HL-60/S4 (cell line): ENCODE data around the gene TPPP.
"Not testable (repeated sequence)": the region's sequence is repeated elsewhere in the genome, so short reads cannot be mapped to it uniquely, and the experiment has no call there.

Source experiments
- in situ Hi-C: fragments of 300-500 bp; cut with MboI; formaldehyde crosslinking; loops from 2 replicates; pipeline ENCODE4 v1.14.3; 2022; ENCODE audit warnings: low sequenced_read_pairs

Gene TPPP

DNA sequence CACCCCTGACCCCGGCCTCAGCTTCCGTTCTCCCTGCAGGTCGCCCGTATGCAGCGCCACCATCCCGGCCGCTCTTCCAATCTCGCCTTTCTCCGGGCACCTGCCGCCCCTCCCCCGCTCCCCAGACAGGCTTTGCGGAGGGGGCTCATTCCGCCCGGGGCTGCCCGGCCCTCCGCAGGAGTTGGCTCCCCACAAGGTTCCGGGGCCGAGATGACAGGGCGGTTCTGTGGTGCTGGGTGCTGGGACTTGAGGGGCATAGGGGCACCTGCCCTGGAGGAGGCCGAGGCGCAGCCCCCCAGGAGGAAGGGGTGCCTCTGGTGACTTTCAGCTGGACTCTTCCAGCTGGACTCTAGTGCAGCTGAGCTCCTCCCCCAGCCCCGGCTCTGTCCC is 885 bp upstream of the TPPP start:
- in situ Hi-C loops = not testable (repeated sequence)

DNA sequence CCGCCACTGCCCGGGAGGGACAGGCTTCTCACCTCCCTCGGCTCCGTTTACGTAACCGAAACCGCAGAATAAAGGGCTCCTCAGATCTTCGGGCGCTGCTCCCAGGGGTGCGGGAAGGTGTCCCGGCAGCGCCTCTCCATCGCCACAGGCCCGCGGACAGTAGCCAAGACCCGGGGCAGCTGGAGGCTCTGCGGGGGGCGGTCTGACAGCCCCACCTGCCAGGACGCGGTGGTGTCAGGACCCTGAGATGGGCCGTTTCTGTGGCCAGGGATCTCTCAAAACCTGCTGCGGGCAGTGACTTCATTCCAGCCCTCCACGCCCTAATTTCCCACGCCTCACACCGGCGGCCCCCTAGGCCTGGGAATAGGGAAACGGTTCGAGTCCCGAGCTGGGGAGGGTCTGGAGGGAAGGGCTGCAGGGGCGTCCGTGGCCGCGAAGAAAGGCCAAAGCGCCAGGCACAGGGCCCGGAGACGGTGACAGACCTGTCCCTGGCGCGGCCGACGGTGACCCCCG is 567 bp downstream of the TPPP start:
- in situ Hi-C loops = not testable (repeated sequence)

DNA sequence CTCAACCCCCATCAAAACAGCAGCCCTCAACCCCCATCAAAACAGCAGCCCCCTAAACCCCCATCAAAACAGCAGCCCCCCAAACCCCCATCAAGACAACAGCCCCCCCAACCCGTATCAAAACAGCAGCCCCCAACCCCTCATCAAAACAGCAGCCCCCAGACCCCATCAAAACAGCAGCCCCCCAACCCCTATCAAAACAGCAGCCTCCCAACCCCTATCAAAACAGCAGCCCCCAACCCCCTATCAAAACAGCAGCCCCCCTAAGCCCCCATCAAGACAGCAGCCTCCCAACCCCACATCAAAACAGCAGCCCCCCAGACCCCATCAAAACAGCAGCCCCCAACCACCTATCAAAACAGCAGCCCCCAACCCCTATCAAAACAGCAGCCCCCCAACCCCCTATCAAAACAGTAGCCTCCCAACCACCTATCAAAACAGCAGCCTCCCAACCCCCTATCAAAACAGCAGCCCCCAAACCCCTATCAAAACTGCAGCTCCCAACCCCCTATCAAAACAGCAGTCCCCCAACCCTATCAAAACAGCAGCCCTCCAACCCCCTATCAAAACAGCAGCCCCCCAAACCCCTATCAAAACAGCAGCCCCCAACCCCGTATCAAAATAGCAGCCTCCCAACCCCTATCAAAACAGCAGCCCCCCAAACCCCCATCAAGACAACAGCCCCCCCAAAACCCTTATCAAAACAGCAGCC is 1.2 kb downstream of the TPPP start:
- in situ Hi-C loops = no loop called here

DNA sequence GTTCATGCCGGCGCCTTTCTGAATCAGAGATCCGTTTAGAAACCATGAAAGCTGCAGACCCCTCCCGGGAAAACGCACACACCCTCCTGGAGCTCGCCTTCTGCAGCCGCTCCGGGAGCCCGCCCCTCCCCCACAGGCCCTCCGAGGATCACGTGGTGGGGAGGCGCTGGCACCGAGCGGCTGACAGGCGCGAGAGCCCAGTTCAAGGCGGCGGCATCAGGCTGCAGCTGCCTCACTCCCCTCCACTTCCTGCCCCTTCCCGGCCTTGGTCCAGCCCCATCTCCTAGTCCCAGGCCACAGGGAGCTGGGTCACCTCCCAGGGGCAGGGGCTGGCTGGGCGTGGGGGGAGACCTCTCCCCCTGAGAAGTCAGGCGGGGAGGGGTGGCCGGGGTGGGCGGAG is 2.1 kb downstream of the TPPP start:
- in situ Hi-C loops = not testable (repeated sequence)

DNA sequence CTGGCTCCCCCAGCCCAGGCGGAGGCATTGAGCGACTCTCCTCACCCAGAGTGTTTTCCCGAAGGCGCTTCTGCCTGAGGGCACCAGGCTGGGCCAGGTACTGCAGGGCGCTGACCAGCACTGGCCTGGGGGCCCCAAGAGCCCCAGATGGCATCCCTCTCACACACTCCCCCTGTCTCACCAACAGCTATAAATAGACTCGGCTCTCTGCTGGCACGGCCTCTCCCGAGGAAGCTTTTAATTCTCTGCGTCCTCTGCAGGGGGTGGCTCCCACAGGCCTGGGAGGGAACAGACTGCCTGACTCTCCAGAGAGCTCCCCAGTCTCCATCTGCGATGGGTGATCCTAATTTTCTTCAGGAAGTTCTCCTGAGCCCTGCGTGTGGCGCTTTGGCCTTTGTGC is 2.9 kb downstream of the TPPP start:
- in situ Hi-C loops = not testable (repeated sequence)

DNA sequence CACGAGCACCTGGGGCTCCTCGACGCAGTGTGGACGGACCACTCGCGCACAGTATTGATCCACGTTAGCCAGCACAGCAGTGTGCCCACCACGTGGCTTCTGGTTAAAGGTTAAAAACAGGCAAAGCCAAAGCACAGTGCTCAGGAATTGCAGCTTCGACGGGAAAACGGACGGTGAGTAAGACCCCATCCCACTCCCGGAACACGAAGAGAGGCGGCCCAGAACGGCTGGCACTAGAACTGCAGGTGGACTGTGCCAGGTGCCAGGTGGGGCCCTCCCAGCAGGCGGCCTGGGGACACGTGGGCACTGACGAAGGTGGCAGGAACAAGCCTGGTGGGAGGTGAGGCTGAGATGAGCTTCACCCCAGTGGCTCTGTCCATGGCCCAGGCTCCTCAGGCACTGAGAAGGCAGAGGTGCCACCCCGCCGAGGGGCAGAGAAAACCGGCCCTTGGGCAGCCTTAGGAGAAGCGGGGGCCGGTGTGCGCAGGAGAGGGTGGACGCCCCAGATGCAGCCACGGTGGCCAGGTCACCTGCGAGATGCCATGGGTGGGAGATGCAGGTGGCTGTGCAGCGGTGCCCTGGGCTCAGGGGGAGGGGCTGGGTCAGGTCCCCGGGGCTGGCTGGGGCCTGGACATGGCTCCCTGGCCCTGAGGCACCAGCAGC is 4.7 kb downstream of the TPPP start:
- in situ Hi-C loops = not testable (repeated sequence)

DNA sequence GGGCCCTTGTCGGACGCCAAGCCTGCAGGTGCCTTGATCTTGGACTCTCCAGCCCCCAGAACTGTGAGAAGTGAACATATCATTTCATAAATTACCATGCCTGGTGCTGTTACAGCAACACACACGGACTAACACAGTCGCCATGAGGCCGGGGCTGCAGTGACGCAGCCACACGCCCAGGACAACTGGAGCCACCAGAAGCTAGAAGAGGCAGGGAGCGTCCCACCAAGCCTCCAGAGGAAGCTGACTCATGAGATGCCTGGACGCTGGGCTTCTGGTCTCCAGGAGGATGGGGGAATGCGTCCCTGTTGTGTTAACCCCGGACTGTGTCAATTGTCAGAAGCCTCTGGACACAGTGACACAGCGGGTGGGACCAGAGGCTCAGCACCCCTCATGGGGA is 6.2 kb downstream of the TPPP start:
- in situ Hi-C loops = not testable (repeated sequence)

DNA sequence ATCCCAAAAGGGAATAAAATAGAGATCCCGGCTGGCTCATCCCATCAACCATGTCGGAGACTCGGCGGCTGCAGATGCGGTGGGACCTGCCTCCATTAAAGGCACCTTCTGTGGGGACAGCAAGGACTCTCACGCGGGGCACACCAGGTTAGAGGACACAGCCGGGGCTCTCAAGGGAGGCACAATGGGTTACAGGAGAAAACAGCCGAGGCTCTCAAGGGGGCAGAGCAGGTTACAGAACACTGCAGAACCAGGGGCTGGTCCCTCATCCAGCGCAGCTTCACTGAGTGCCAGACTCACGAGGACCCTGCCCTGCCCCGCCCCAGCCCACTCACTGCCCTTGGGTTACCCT is 7.0 kb downstream of the TPPP start:
- in situ Hi-C loops = not testable (repeated sequence)

DNA sequence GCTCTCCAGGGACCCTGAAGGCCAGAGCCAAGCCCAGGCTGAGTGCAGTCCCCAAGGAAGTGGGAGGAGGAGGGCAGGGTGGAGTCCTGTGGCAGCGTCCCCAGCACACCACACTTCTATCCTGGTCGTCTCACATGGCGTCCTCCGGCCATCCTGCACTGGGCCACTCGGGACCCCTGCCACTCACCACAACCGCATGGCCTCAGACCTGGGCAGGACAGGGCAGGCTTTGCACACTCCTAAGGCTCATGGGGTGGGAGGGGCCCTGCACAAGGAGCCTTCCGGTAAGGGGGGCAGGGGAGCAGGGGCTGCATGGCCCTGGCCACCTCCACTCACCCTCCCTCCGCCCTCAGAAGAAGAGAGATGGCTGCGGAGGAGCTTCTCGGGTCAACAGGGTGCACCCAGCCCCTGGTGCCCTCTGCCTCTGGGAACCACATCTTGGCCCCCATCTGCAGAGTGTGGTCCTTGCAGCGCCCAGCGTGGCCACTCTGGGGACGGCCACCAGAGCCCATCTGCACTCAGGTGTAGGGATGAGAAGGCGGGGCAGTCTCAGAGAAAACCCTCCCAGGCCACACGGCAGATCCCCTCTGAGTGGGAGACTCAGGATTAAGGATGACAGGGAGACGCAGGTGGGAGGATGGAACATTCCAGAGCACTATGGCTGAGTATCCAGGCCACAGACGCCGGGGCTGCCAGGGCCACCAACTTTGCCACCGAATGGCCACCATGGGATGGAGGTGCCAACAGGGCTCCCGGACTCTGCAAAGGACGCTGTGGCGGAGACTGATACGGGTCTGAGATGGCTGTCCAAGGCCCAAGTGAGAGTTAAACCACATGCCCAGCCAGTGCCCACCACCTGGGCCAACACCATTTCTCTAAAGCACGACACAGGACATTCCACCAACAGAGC is 7.6 kb downstream of the TPPP start:
- in situ Hi-C loops = no loop called here

DNA sequence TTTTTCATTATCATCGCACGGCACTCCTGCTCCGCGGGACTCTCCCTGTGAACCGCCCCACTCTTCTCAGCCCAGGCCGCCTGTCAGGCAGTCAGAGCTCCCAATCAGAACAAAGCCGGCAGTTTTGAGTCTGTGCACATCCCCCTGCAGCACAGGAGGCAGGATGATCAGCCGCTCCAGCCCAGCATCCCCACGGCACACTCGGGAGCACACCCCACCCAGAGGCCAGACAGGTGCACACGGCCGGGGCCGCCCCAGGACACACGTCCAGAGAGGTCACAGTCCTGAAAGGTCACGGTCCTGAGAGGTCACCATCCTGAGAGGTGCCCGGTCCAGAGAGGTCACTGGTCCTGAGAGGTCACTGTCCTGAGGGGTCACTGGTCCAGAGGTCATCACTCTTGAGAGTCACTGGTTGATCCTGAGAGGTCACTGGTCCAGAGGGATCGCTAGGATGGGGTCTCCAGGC is 8.4 kb downstream of the TPPP start:
- in situ Hi-C loops = no loop called here

DNA sequence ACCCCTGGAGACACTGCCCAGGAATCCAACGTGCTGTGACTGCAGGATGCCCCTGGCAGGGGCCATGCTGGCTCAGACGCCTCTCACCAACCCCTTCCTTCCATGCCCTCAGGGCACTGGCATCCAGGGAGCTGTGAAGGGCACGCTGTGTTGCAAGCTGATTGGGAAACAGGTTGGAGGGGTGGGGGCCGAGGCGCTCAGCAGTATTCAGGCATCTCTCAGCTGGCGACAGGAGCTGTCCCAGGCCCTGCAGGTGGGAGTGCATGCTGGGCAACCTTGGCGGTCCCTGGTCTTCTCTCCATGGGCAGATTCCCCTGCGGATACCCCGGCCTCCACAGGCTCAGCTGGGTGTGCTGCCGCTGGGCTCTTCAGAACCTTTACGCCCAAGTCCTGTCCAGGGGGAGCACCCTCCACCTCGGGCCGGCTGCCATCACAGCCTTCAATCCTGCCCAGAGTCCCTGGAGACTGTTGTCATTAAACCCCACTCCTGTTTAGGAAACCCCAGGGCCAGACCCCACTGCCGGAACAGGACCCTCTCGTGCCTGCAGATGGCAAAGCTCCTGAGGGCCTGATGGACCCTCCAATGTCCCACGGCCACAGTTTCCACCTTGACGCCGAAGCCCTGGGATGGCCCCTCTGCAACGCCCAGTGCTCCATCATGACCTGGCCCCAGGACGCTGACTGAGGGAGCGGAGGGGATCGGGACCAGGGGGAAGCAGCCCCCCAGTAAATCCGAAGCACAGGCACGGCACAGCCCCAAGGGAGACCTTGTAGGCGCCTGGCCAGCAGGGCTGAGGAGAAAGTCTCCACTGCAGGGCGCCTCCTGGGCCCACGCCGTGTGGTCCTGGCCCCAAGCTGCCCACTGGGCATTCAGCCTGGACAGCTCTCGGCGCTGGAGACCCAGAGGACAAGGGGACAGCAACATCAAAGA is 9.3 kb downstream of the TPPP start:
- in situ Hi-C loops = no loop called here

DNA sequence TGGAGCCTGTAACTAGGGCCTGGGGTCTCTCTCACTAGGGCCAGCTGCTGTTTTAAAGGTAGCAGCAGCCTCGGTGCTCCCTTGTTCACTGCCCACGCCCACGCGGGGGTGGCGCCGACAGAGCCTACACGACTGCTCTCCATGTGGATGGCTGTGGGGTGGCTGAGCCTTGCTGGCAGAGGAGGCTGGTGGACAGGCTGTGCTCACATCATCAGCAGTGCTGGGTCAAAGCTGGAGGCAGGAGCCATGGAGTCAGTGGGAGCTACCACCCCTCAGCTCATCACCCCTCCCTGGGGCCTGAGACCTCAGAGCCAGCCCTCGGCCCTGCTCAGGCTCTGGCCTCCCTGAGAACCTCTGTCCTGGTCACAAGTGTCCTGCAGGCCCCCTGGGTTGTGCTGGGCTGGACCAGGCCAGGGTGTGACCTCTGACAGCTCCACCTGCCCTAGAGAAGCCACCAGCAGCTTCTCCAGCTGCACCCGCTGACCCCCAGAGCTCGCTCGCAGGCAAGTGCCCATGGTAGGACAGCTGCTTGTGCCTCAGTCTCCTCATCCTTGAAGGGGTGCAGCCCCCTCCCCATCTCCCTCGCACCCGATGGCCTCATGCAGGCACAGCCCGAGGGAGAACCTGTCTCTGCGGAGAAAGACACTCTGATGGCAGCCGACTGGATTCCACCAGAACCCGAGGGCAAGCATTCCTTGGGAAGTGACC is 10.3 kb downstream of the TPPP start:
- in situ Hi-C loops = not testable (repeated sequence)

DNA sequence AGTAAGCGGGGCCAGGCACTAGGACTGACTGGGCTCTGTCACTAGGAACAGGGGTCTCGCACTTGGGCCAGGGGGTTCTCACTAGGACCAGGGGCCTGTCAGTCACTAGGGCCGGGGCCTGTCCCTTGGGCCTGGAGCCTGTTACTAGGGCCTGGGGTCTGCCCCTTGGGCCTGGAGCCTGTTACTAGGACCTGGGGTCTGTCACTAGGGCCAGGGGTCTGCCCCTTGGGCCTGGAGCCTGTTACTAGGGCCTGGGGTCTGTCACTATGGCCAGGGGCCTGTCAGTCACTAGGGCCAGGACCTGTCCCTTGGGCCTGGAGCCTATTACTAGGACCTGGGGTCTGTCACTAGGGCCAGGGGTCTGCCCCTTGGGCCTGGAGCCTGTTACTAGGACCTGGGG is 10.9 kb downstream of the TPPP start:
- in situ Hi-C loops = not testable (repeated sequence)

DNA sequence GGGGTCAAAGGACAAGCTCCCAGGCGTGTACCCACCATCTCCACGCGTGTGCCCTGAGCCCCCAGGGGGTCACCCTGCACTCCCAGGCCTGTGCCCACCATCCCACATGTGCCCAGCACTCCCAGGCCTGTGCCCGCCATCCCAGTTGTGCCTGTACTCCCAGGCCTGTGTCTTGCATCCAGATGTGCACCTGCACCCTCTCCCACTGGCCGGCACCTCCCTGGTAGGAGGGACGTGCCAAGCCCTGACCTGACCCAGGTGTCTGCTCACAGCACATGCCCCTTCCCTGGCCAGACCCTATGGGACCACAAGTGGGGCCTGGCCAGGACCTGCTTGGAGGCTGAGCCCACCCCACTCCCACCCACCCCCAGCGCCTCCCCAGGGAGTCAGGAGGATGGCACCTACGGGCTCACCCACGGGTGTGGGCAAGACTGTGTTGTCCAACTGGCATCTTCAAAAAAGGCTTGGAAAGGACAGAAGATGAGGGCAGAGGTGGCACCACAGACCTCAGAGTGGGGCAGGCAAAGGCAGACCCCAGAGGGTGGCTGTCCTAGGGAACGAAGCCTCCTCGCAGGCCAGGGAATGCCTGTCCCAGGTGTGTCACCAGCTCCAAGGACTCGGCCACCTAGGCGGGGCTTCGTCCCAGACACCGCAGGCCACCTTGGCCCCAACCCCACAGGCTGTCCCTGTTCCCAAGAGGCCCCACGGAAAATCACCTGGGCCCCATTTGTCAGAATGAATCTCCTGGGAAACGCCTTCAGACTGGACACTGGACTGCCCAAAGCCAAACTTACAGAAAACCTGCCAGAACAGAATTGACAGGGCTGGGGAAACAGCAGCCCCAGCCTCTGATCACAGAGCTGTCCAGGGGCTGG is 11.6 kb downstream of the TPPP start:
- in situ Hi-C loops = not testable (repeated sequence)

DNA sequence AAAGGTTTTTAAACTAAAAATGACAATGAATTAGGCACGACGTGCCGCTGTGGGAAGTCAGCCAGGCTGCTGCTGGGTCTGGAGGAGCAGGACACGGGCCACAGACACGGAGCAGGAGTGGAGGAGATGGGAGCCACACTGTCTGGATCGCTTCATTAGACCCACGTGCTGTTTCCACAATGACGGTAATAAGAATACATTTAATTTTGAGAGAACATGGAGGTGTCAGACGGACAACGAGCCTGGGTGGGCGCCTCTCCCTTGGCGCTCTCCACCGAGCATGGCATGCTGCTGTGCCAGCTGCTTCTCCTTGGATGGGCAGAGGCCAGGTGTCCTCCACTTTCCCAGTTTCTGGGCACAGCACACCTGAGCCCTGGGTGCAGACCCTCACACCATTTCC is 12.3 kb downstream of the TPPP start:
- in situ Hi-C loops = not testable (repeated sequence)

DNA sequence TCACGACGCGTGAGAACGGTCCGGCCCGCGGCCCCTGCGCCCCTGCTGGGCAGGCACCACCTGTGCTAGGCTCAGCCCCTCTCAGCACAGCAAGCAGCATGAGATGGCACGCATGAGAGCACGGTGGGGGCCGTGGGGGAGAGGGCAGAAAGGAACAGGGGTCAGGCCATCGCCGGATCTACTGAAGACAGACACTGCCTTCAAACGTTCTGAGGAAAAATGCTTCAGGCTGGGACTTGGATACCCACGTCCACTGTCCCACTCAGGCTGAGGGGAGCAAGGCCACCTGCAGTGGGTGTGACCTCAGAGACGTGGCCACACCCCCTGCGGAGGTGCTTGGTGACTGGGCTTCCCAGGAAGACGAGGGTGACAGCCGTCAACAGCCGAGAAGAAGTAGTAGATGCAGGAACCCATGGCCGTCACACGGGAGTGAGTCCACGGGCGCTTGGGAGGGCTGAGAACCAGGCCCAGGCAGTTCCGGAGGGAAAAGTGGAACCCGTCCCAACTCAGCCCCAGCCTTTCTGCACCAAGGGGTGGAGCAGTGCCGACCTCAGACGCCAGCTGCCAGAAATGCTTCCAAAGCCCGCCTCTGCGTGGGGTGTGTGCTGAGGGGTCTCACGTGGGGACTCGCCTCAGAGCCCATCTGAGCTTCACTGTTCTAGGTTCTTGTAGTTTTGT is 12.9 kb downstream of the TPPP start:
- in situ Hi-C loops = not testable (repeated sequence)

DNA sequence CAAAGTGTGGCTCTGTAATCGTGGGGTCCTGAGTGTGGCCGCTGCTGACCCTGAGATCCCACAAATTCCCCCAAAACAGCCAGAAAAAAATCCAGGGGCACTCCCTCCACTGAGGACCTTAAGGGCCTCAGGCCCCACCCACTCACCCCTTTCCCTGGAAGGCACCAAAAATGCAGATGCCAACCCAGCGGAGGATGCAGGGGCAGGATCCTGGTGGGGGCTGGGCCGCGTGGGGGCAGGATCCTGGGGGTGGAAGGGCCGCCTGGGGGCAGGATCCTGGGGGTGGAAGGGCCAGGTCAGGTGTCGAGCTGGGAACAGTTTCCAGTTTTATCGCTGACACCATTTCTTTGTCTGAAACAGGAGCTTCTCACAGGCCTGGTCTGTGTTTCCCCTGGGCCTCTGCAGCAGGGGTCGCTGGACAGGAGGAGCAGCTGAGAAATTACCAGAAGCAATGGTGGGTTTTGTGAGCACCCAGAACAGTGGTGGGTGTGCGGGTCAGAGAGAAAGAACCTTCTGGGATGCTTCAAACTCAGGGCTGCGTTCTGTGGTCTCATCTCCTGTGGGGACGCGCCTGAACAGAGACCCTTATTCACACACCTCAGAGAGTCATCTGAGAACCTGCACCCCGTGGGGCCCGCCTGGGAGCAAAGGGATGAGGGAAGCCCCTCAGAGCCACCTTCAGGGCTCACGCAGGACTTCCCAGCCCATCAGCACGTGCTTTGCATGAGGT is 13.8 kb downstream of the TPPP start:
- in situ Hi-C loops = not testable (repeated sequence)

DNA sequence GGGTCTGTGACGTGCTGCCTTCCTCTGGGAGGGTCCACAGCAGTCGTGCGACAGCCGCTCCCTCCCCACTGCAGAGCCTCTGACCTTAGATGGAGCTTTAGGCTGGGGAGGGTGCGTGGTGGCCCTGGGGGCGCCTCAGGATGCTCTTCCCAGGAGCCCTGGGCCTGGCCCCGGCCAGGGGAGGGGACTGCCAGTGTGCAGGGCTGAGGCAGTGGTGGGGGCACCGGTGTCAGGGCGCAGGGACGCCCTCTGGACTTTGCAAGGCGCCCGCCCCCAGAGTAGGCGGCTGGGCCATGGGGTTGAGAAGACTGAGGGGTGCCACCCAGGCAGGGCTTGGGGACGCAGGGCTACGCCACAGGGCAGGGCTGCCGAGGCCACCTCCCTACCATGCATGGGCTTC is 14.6 kb downstream of the TPPP start:
- in situ Hi-C loops = not testable (repeated sequence)
